ENCODE data around the gene CAMK4.

- TF ChIP-seq, protein P1, sequence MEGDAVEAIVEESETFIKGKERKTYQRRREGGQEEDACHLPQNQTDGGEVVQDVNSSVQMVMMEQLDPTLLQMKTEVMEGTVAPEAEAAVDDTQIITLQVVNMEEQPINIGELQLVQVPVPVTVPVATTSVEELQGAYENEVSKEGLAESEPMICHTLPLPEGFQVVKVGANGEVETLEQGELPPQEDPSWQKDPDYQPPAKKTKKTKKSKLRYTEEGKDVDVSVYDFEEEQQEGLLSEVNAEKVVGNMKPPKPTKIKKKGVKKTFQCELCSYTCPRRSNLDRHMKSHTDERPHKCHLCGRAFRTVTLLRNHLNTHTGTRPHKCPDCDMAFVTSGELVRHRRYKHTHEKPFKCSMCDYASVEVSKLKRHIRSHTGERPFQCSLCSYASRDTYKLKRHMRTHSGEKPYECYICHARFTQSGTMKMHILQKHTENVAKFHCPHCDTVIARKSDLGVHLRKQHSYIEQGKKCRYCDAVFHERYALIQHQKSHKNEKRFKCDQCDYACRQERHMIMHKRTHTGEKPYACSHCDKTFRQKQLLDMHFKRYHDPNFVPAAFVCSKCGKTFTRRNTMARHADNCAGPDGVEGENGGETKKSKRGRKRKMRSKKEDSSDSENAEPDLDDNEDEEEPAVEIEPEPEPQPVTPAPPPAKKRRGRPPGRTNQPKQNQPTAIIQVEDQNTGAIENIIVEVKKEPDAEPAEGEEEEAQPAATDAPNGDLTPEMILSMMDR (IDR thresholded peaks at IDR 0.05) = no peak
- TF ChIP-seq POLR2A (IDR thresholded peaks at IDR 0.05) = no peak
Measured at GRCh38 chr5:111241696-111242095, 17.5 kb downstream of the CAMK4 start.
